H1 (cell line): ENCODE data around the gene CHST9. TPM values are rescaled to one million over a fixed set of nuclear protein-coding genes. Genes with fewer than 3 reads are reported as not detected.

Source experiments
- CTCF ChIA-PET: fragments of 300-600 bp; sonication (Branson Sonifier 250); formaldehyde crosslinking; loops from one replicate; lab custom pipeline; 2021; ENCODE audit not compliant: partially characterized antibody; lab: Charles Lee
- POLR2A ChIA-PET: fragments of 300-600 bp; sonication (Branson Sonifier 250); formaldehyde crosslinking; loops from one replicate; lab custom pipeline; 2021; ENCODE audit warnings: inconsistent platforms; ENCODE audit not compliant: partially characterized antibody; lab: Charles Lee
- DNase-seq, 2 experiments: peaks; one replicate each; pipeline versions ENCODE4 v3.0.0 to v3.0.0-alpha.2; 2010 to 2022; ENCODE audit warnings: low spot score in 2 of 2, low read depth in 1 of 2, mixed read lengths in 1 of 2
- FAIRE-seq: peaks from 2 replicates; lab custom pipeline; 2011; peaks lifted over from hg19 to GRCh38; lab: Jason Lieb, UNC
- H2AFZ ChIP-seq: 2 replicates; pipeline ENCODE4 v1.8.1; 2012; ENCODE audit warnings: low read length, inconsistent platforms
- H2AK5ac ChIP-seq: 2 replicates; pipeline ENCODE4 v1.6.1; 2013; ENCODE audit warnings: low read depth, low read length
- H2BK120ac ChIP-seq: replicated peaks from 2 replicates; pipeline ENCODE3; 2013; ENCODE audit warnings: low read depth, low read length, inconsistent platforms
- H2BK12ac ChIP-seq: 2 replicates; pipeline ENCODE4 v1.6.1; 2013; ENCODE audit warnings: low read depth, low read length
- H2BK15ac ChIP-seq: 2 replicates; pipeline ENCODE4 v1.6.1; 2013; ENCODE audit warnings: low read length
- H2BK20ac ChIP-seq: 2 replicates; pipeline ENCODE4 v1.6.1; 2013; ENCODE audit warnings: low read length
- H2BK5ac ChIP-seq: 2 replicates; pipeline ENCODE4 v1.6.1; 2013; ENCODE audit warnings: low read depth, low read length
- H3K14ac ChIP-seq: 2 replicates; pipeline ENCODE4 v1.6.1; 2013; ENCODE audit warnings: inconsistent platforms; ENCODE audit not compliant: insufficient read length
- H3K18ac ChIP-seq: 2 replicates; pipeline ENCODE4 v1.6.1; 2013; ENCODE audit warnings: low read length; ENCODE audit errors: extremely low read depth
- H3K23ac ChIP-seq: 2 replicates; pipeline ENCODE4 v1.6.1; 2013; ENCODE audit warnings: inconsistent platforms; ENCODE audit not compliant: insufficient read length
- H3K23me2 ChIP-seq: 2 replicates; pipeline ENCODE4 v1.6.1; 2013; ENCODE audit warnings: low read depth, low read length
- H3K27ac ChIP-seq: 2 replicates; pipeline ENCODE4 v1.6.1; 2011; ENCODE audit warnings: low read depth, low read length, inconsistent platforms
- H3K27me3 ChIP-seq, 4 experiments: replicated peaks in 1 of 4; 1 replicate in 1 of 4; 2 replicates in 3 of 4; pipeline versions ENCODE4 v1.6.1 to v1.8.1; 2011 to 2013; ENCODE audit warnings: low read length in 3 of 4, mild to moderate bottlenecking in 3 of 4, inconsistent platforms in 2 of 4, mixed read lengths in 2 of 4, moderate library complexity in 1 of 4; ENCODE audit not compliant: control insufficient read depth in 3 of 4, insufficient read depth in 3 of 4; ENCODE audit errors: extremely low read depth in 1 of 4
- H3K36me3 ChIP-seq, 4 experiments: 2 replicates each; pipeline versions ENCODE4 v1.6.1 to v1.8.1; 2011 to 2013; ENCODE audit warnings: mild to moderate bottlenecking in 4 of 4, low read length in 3 of 4, moderate library complexity in 2 of 4, control low read depth in 1 of 4, inconsistent platforms in 1 of 4; ENCODE audit not compliant: insufficient read depth in 4 of 4, control insufficient read depth in 2 of 4
- H3K4ac ChIP-seq: replicated peaks from 2 replicates; pipeline ENCODE3; 2013; ENCODE audit warnings: low read length, low read depth, mixed read lengths, inconsistent platforms; ENCODE audit not compliant: insufficient read length
- H3K4me1 ChIP-seq, 4 experiments: replicated peaks in 1 of 4; 1 replicate in 1 of 4; 2 replicates in 3 of 4; pipeline versions ENCODE4 v1.6.1 to v1.8.1; 2011 to 2013; ENCODE audit warnings: low read length in 3 of 4, inconsistent platforms in 2 of 4, mixed read lengths in 1 of 4; ENCODE audit not compliant: insufficient read depth in 4 of 4, control insufficient read depth in 3 of 4
- H3K4me2 ChIP-seq, 2 experiments: 2 replicates each; pipeline versions ENCODE4 v1.6.1 to v1.8.1; 2011 to 2013; ENCODE audit warnings: low read depth in 2 of 2, low read length in 2 of 2, control low read depth in 1 of 2, inconsistent platforms in 1 of 2, mild to moderate bottlenecking in 1 of 2; ENCODE audit not compliant: insufficient read depth in 1 of 2
- H3K4me3 ChIP-seq, 4 experiments: fragments of 200-600, 300-600 bp in 1 of 4; sonication (generic), shearing (Covaris generic), sonication (Bioruptor Twin) in 1 of 4; 2 replicates each; pipeline versions ENCODE4 v1.5.1 to v1.8.1; 2011 to 2016; ENCODE audit warnings: low read length in 4 of 4, low read depth in 3 of 4, control low read depth in 2 of 4, inconsistent platforms in 2 of 4, mild to moderate bottlenecking in 2 of 4, mixed read lengths in 1 of 4, moderate library complexity in 1 of 4; ENCODE audit not compliant: insufficient read depth in 2 of 4; ENCODE audit errors: extremely low read depth in 1 of 4
- H3K56ac ChIP-seq: replicated peaks from 2 replicates; pipeline ENCODE3; 2013; ENCODE audit warnings: low read depth, mild to moderate bottlenecking, mixed read lengths, low read length, inconsistent platforms; ENCODE audit not compliant: insufficient read length
- H3K79me1 ChIP-seq: 2 replicates; pipeline ENCODE4 v1.6.1; 2013; ENCODE audit warnings: low read depth, low read length, control low read depth
- H3K79me2 ChIP-seq, 2 experiments: 2 replicates each; pipeline versions ENCODE4 v1.6.1 to v1.8.1; 2012 to 2013; ENCODE audit warnings: low read length in 2 of 2, mild to moderate bottlenecking in 2 of 2, inconsistent platforms in 1 of 2; ENCODE audit not compliant: insufficient read depth in 2 of 2, control insufficient read depth in 1 of 2
- H3K9ac ChIP-seq, 4 experiments: replicated peaks in 1 of 4; 1 replicate in 1 of 4; 2 replicates in 3 of 4; pipeline versions ENCODE4 v1.6.1 to v1.8.1; 2011 to 2013; ENCODE audit warnings: low read depth in 3 of 4, low read length in 3 of 4, control low read depth in 2 of 4, mild to moderate bottlenecking in 2 of 4, moderate library complexity in 2 of 4, inconsistent platforms in 1 of 4; ENCODE audit errors: extremely low read depth in 1 of 4
- H3K9me3 ChIP-seq, 2 experiments: 2 replicates each; pipeline versions ENCODE4 v1.6.1 to v1.8.1; 2012 to 2013; ENCODE audit warnings: mild to moderate bottlenecking in 2 of 2, moderate library complexity in 2 of 2, control low read depth in 1 of 2, inconsistent platforms in 1 of 2, low read depth in 1 of 2, low read length in 1 of 2, mixed read lengths in 1 of 2; ENCODE audit not compliant: insufficient read depth in 2 of 2
- H4K20me1 ChIP-seq, 2 experiments: replicated peaks in 1 of 2; 2 replicates each; pipeline versions ENCODE3 to v1.8.1; 2011 to 2013; ENCODE audit warnings: inconsistent platforms in 2 of 2, low read length in 2 of 2, mild to moderate bottlenecking in 1 of 2; ENCODE audit not compliant: insufficient read depth in 2 of 2, control insufficient read depth in 1 of 2
- H4K5ac ChIP-seq: 2 replicates; pipeline ENCODE4 v1.6.1; 2013; ENCODE audit warnings: low read length, low read depth, mixed read lengths, inconsistent platforms; ENCODE audit not compliant: insufficient read length
- H4K8ac ChIP-seq: 2 replicates; pipeline ENCODE4 v1.8.0; 2013; ENCODE audit warnings: mild to moderate bottlenecking, moderate library complexity, low read length, inconsistent platforms; ENCODE audit not compliant: insufficient read depth; ENCODE audit errors: extremely low read depth
- H4K91ac ChIP-seq: replicated peaks from 2 replicates; pipeline ENCODE3; 2013; ENCODE audit warnings: low read length, mixed read lengths, inconsistent platforms; ENCODE audit not compliant: insufficient read length
- ASH2L ChIP-seq: fragments of 200-600, 300-600 bp; sonication (generic); IDR thresholded peaks from one replicate; pipeline ENCODE4 v1.7.1; 2017; ENCODE audit warnings: low read length
- BCL11A ChIP-seq, 2 experiments: IDR thresholded peaks; one replicate each; pipeline ENCODE4 v1.6.1; 2011; ENCODE audit warnings: low read depth in 2 of 2, low read length in 2 of 2, mild to moderate bottlenecking in 2 of 2
- CBX5 ChIP-seq: fragments of 300-800, 300-1000 bp; sonication (generic); IDR thresholded peaks from 2 replicates; pipeline ENCODE4 v1.7.1; 2016; ENCODE audit warnings: antibody characterized with exemption, low read length, low read depth
- CHD2 ChIP-seq: IDR thresholded peaks from 2 replicates; pipeline ENCODE4 v1.6.1; 2012; ENCODE audit warnings: low read length, improper control_type of control experiment
- CTBP2 ChIP-seq: IDR thresholded peaks from 2 replicates; pipeline ENCODE4 v1.7.0; 2011; ENCODE audit warnings: borderline replicate concordance, mild to moderate bottlenecking, moderate library complexity, mixed read lengths, low read length; ENCODE audit not compliant: insufficient read depth, insufficient read length
- HDAC2 ChIP-seq, 2 experiments: fragments of 300-600 bp in 1 of 2; sonication (generic) in 1 of 2; IDR thresholded peaks; 2 replicates each; pipeline ENCODE4 v1.6.1; 2011 to 2012; ENCODE audit warnings: low read depth in 2 of 2, low read length in 2 of 2, mild to moderate bottlenecking in 2 of 2, moderate library complexity in 2 of 2, borderline replicate concordance in 1 of 2, inconsistent platforms in 1 of 2
- KDM1A ChIP-seq: fragments of 200-600, 300-600 bp; sonication (generic); IDR thresholded peaks from 2 replicates; pipeline ENCODE4 v1.7.1; 2016; ENCODE audit warnings: mild to moderate bottlenecking, low read length, borderline replicate concordance
- KDM5A ChIP-seq: fragments of 200-600 bp; IDR thresholded peaks from 2 replicates; pipeline ENCODE4 v1.7.1; 2012; ENCODE audit warnings: mild to moderate bottlenecking, low read length, inconsistent platforms, mixed read lengths
- MAFK ChIP-seq: IDR thresholded peaks from 2 replicates; pipeline ENCODE4 v1.6.1; 2012; ENCODE audit warnings: low read depth, mild to moderate bottlenecking, improper control_type of control experiment, low read length
- NRF1 ChIP-seq: IDR thresholded peaks from 2 replicates; pipeline ENCODE4 v1.6.1; 2011; ENCODE audit warnings: mild to moderate bottlenecking, low read depth, low read length, improper control_type of control experiment
- POLR2AphosphoS5 ChIP-seq: IDR thresholded peaks from 2 replicates; pipeline ENCODE4 v1.6.1; 2011; ENCODE audit warnings: low read depth, low read length
- SP2 ChIP-seq: IDR thresholded peaks from 2 replicates; pipeline ENCODE4 v1.6.1; 2012; ENCODE audit warnings: mild to moderate bottlenecking, low read length, inconsistent platforms
- TAF1 ChIP-seq: IDR thresholded peaks from 2 replicates; pipeline ENCODE4 v1.6.1; 2011; ENCODE audit warnings: mild to moderate bottlenecking, low read depth, low read length
- TBP ChIP-seq: IDR thresholded peaks from 2 replicates; pipeline ENCODE4 v1.6.1; 2011; ENCODE audit warnings: low read depth, low read length, improper control_type of control experiment
- WGBS, 2 experiments: shearing (Covaris generic) in 1 of 2; methylation state at CpG; one replicate each; pipeline versions ENCODE4 v1.1.6 to v1.1.7; 2013 to 2015; ENCODE audit warnings: low lambda C conversion rate in 2 of 2, mixed read lengths in 2 of 2, inconsistent platforms in 1 of 2, low coverage in 1 of 2, missing lambda C conversion rate in 1 of 2; ENCODE audit not compliant: insufficient replicate concordance in 2 of 2, insufficient coverage in 1 of 2, insufficient read length in 1 of 2; ENCODE audit errors: extremely low coverage in 1 of 2, missing lambda C conversion rate in 1 of 2; 5-methylcytosine and 5-hydroxymethylcytosine counted together
- polyA plus RNA-seq, 7 experiments: library from polyadenylated mRNA; depleted of rRNA in 3 of 7; stranded (reverse) in 5 of 7; unstranded in 2 of 7; fragments of >200 nt in 5 of 7; fragments of 200-250 nt in 2 of 7; gene quantifications; 1 replicate in 5 of 7; 2 replicates in 1 of 7; 4 replicates in 1 of 7; pipeline versions ENCODE4 v1.2.1 to v1.2.3, GENCODE V29; 2011 to 2013; ENCODE audit warnings: missing spikeins in 2 of 7, mixed read lengths in 2 of 7
- total RNA-seq: library from RNA; stranded (reverse); fragmentation: NEBNext Ultra II Directional; extraction: Animal tissue kit (Norgen Biotek cat#: 25700); gene quantifications from 2 replicates; pipeline ENCODE4 v1.2.1, GENCODE V29; 2021

The CHST9 gene
- total and polyA plus RNA-seq, 2 of the 8 experiments (the other 6 are each of a cell fraction or from before 2014, with no cell fraction given) = 3.2 to 24.3 TPM

DNA sequence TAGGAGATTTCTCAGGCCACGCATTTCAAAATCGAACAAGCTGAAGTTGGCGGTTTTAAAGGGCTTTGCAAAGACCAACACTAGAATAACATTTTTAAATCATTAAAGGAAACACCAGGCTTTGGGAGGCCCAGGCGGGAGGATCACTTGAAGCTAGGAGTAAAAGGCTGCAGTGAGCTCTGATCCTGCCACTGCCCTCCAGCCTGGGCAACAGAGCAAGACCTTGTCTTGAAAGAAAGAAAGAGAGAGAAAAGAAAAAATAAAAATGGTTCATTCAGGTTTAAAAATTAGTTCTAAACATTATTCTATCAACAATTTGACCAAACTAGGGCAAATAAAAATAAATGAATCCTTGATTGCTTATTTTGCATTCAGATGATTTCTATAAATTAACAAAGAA is 789 bp upstream of the CHST9 start:
- no peak for TF ChIP-seq SP2
- TF ChIP-seq HDAC2 (IDR thresholded peaks at IDR 0.05; ENCODE audit: borderline replicate concordance in 1 of 2, low read depth in 2 of 2, low read length in 2 of 2) = no peak
- no peak for TF ChIP-seq ASH2L
- TF ChIP-seq KDM1A = no peak
- TF ChIP-seq TAF1 = no peak
- no peak for TF ChIP-seq TBP
- TF ChIP-seq CTBP2 = no peak
- TF ChIP-seq CHD2 = no peak
- TF ChIP-seq POLR2AphosphoS5 = no peak
- no peak for TF ChIP-seq BCL11A (IDR thresholded peaks at IDR 0.05; ENCODE audit: low read depth in 2 of 2, low read length in 2 of 2)
- no peak for TF ChIP-seq KDM5A
- no peak for TF ChIP-seq NRF1
- no peak for TF ChIP-seq MAFK
- no peak for TF ChIP-seq CBX5

More for the DNA sequence above, 789 bp upstream of the CHST9 start:
- H3K79me1 ChIP-seq = no peaks in the 10 kb centered on the region
- no peak overlapping the region for H3K18ac ChIP-seq
- H3K36me3 ChIP-seq = no peaks in the 10 kb centered on the region
- H3K23me2 ChIP-seq = peaks cover 6% of the 10 kb centered on the region; the same call in 1 of the 2 replicates
- DNase-seq = no peak
- ChIA-PET POLR2A (no interaction called here), CTCF (interaction anchor here (0.8 kb wide), 1 partner anchor 48 kb away, joined by 3 read pairs; no protein-coding TSS in a partner anchor)
- H3K27me3 ChIP-seq = no peaks in the 10 kb centered on the region
- no peak overlapping the region for H2AK5ac ChIP-seq
- H3K14ac ChIP-seq = no peak overlapping the region
- no peak overlapping the region for H2BK20ac ChIP-seq
- peak overlapping the region; percentile 100 for H2AFZ ChIP-seq
- no peak overlapping the region for H4K5ac ChIP-seq
- peaks cover 0 to 11% (median 3%) of the 10 kb centered on the region in 4 experiments; a peak in 2 of 7 replicates for H3K4me1 ChIP-seq
- H3K9me3 ChIP-seq = no peaks in the 10 kb centered on the region
- H3K4me2 ChIP-seq = peak overlapping the region; percentile 68 to 89
- no peak overlapping the region for H3K4ac ChIP-seq
- no peak overlapping the region for H2BK12ac ChIP-seq
- H2BK120ac ChIP-seq = no peak overlapping the region
- no peak overlapping the region for H4K91ac ChIP-seq
- H4K8ac ChIP-seq = no peak overlapping the region
- 74% methylated on average over 4 of the region's 4 CpGs; no CpG with 5 or more reads in 1 of the 2 experiments for WGBS, 2 experiments
- no peaks in the 10 kb centered on the region for H4K20me1 ChIP-seq
- peak overlapping the region in 3 of 4 experiments; percentile 41 to 81 (median 58); a peak in 6 of 8 replicates for H3K4me3 ChIP-seq
- H2BK15ac ChIP-seq = no peak overlapping the region
- no peak overlapping the region for H3K27ac ChIP-seq
- H2BK5ac ChIP-seq = no peak overlapping the region
- H3K79me2 ChIP-seq = peaks cover 0 to 32% of the 10 kb centered on the region in 2 experiments; a peak in 2 of 4 replicates
- H3K9ac ChIP-seq = no peak overlapping the region
- no peak for FAIRE-seq
- H3K23ac ChIP-seq = no peak overlapping the region
- H3K56ac ChIP-seq = no peak overlapping the region
